ENCODE measurements around the gene DDX1.
A peak's percentile ranks its signal among the peaks of the same experiment; 100 is the strongest.

DNA sequence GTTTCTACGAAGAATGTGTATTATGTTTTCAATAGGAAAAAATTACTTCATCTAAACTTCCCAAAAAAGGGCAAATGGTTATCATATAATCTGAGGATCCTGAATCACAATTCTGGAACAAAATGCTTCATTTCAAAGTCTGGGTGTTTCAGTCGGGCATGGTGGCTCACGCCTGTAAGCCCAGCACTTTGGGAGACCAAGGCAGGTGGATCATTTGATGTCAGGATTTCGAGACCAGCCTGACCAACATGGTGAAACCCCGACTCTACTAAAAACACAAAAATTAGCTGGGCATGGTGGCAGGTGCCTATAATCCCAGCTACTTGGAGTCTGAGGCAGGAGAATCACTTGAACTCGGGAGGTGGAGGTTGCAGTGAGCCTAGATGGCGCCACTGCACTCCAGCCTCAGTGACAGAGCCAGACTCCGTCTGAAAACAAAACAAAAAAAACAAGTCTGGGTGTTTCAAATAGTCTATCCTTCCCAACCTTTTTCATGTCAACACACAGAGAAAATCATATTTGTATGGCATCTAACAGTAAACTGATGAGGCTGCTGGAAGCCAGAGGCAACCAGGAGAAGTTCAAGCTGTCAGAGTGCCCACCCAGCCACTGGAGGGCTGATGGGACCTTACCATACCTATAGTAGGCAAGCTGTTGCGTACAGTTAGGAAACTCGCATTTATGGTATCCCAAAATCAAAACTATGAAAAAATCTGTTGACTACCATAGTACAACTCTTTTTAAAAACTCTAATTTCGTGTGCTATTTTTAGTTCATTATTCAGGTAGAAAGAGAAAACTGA, 45.2 kb upstream of the DDX1 start:
- TF ChIP-seq CTCF (IDR thresholded peaks at IDR 0.05 in 8 of 11, conservative IDR thresholded peaks at IDR 0.05 in 3 of 11) (peak in 1 of 11 experiments; percentile 9), POLR2A (IDR thresholded peaks at IDR 0.05) (no peak)

All from spleen (tissue), 7 donors.